Measurements from ENCODE around the gene ERBB4.

The ERBB4 gene

DNA sequence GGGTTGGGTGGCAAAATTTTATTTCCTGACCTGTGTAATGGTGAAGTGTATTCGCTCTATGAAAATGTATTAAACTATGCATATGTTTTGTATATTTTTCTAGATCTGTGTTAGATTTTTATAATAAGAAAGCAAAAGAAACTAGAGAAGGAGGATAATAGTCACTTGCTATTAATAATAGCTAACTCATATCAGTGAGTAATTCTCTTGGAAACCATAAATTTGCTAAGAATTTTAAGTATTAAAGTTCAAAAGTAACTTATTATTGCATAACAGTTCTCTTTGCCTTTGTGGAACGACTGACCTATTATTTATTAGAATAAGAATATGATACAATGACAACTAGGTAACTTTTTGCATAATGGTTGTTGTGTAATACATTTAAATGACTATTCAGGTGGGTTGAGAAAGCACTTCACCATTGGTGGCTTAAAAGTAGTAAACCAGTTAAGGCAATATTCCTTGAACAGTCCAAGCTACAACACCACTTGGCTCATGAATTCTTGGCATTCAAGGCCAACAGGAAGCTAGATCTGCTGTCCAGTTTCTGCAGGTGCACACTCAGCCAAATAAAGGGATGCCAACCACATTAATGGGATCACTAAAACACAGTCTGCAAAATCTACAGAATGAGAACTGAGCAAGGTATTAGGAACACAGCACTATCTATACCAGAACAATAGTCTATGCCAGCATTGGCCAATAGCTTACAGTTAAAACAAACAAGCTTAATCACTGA, 1060.9 kb downstream of the ERBB4 start:
- TF ChIP-seq, protein P1, sequence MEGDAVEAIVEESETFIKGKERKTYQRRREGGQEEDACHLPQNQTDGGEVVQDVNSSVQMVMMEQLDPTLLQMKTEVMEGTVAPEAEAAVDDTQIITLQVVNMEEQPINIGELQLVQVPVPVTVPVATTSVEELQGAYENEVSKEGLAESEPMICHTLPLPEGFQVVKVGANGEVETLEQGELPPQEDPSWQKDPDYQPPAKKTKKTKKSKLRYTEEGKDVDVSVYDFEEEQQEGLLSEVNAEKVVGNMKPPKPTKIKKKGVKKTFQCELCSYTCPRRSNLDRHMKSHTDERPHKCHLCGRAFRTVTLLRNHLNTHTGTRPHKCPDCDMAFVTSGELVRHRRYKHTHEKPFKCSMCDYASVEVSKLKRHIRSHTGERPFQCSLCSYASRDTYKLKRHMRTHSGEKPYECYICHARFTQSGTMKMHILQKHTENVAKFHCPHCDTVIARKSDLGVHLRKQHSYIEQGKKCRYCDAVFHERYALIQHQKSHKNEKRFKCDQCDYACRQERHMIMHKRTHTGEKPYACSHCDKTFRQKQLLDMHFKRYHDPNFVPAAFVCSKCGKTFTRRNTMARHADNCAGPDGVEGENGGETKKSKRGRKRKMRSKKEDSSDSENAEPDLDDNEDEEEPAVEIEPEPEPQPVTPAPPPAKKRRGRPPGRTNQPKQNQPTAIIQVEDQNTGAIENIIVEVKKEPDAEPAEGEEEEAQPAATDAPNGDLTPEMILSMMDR (IDR thresholded peaks at IDR 0.05; ENCODE audit: insufficient read depth, low read depth, low read length, missing control alignments): no peak
- no peak overlapping the region for H3K4me3 ChIP-seq (ENCODE audit: low read length)
- DNase-seq (ENCODE audit: low read depth): no peak

DNA sequence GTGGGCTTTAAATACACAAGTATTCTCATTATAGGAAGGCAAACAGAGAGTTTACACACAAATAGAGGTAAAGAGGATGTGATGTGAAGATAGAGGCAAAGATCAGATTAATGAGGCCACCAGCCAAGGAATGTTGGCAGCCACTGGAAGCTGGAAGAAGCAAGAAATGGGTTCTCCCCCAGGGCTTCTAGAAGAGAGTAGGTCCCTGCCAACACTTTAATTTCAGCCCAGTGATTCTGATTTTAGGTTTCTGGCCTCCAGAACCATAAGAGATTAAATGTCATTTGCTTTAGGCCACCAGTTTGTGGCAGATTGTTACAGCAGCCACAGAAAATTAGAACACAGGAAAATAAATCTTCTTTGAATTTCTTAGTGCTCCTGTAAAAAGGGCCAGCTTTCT, 1065.5 kb downstream of the ERBB4 start:
- TF ChIP-seq, protein P1 (IDR thresholded peaks at IDR 0.05; ENCODE audit: insufficient read depth, low read depth, low read length, missing control alignments): no peak
- H3K4me3 ChIP-seq (ENCODE audit: low read length): no peak overlapping the region
- DNase-seq (ENCODE audit: low read depth): no peak

- no peak overlapping the region for H3K4me3 ChIP-seq (ENCODE audit: low read length)
- DNase-seq (ENCODE audit: low read depth): no peak
- TF ChIP-seq, protein P1 (IDR thresholded peaks at IDR 0.05; ENCODE audit: insufficient read depth, low read depth, low read length, missing control alignments): no peak
These were observed 1068.9 kb downstream of the ERBB4 start for GRCh38 chr2:211469664-211470059.

GRCh38 chr2:211468877-211469663, 1069.5 kb downstream of the ERBB4 start:
- H3K4me3 ChIP-seq (ENCODE audit: low read length): no peak overlapping the region
- TF ChIP-seq, protein P1 (IDR thresholded peaks at IDR 0.05; ENCODE audit: insufficient read depth, low read depth, low read length, missing control alignments): no peak
- DNase-seq (ENCODE audit: low read depth): no peak

DNA sequence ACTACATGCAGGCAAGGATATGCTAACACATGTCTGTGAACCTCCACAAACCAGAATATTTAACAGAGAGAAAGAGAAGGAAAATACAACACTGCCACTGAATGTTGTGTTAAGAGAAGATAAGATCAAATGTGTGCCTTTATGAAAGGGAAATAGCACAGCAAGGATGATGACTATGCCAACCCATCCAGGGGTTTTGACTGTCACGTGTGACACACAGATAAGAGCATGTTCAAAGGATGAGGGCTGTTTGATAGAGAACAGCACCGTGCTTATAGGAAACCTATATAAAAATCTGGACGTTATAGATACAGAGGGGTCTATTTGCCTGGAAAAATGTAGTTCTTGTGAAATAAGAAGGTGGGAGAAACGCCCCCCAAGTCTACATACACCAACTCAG, 1070.4 kb downstream of the ERBB4 start:
- TF ChIP-seq, protein P1 (IDR thresholded peaks at IDR 0.05; ENCODE audit: insufficient read depth, low read depth, low read length, missing control alignments): no peak

DNA sequence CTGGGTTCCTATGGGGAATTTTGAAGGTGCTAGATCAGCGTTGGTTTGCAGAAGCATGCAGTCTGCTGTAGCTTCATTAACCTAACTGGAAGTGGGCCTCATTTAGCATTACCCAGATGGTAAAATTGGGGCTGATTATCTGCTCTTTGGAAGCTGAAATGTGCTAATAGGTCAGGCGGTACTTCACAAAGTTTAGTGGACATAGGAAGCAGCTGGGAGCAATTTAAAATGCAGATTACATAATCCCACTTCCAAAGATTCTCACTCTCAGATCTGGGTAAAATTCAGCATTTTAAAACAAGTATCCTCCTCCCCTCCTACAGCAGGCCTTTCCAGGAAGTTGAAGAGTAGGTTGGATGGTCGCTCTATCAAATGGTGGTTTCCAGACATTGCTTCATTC, 1075.2 kb downstream of the ERBB4 start:
- H3K4me3 ChIP-seq (ENCODE audit: low read length): no peak overlapping the region
- DNase-seq (ENCODE audit: low read depth): no peak
- TF ChIP-seq, protein P1 (IDR thresholded peaks at IDR 0.05; ENCODE audit: insufficient read depth, low read depth, low read length, missing control alignments): no peak

More for the DNA sequence above, 1070.4 kb downstream of the ERBB4 start:
- no peak for DNase-seq (ENCODE audit: low read depth)
- no peak overlapping the region for H3K4me3 ChIP-seq (ENCODE audit: low read length)

Data from epithelial cell of esophagus (primary cell).